Spinal cord (tissue), 10 donors: ENCODE results near the gene TEX44. TPM values are rescaled to one million over a fixed set of nuclear protein-coding genes. Genes with fewer than 3 reads are reported as not detected.
"Not testable (repeated sequence)": the region's sequence is repeated elsewhere in the genome, so short reads cannot be mapped to it uniquely, and the experiment has no call there.

ENCODE experiments used
- DNase-seq, 6 donors: peaks; one replicate each; pipeline versions ENCODE4 v3.0.0 to v3.0.0-alpha.2; 2013 to 2015; ENCODE audit warnings: low spot score in 6 of 6, low read depth in 4 of 6
- H3K27ac ChIP-seq: one replicate; pipeline ENCODE4 v1.5.1; 2013; ENCODE audit warnings: low read depth, low read length, control low read depth
- H3K27me3 ChIP-seq: one replicate; pipeline ENCODE4 v1.6.1; 2013; ENCODE audit warnings: low read length; ENCODE audit not compliant: control insufficient read depth, insufficient read depth
- H3K36me3 ChIP-seq: one replicate; pipeline ENCODE4 v1.6.1; 2013; ENCODE audit warnings: low read length; ENCODE audit not compliant: control insufficient read depth, insufficient read depth
- H3K4me1 ChIP-seq: one replicate; pipeline ENCODE4 v1.6.1; 2013; ENCODE audit warnings: low read length; ENCODE audit not compliant: control insufficient read depth, insufficient read depth
- H3K4me3 ChIP-seq: one replicate; pipeline ENCODE4 v1.5.1; 2013; ENCODE audit warnings: low read depth, low read length, control low read depth
- H3K9me3 ChIP-seq: one replicate; pipeline ENCODE4 v1.6.1; 2013; ENCODE audit warnings: low read length; ENCODE audit not compliant: control insufficient read depth, insufficient read depth
- WGBS: methylation state at CpG from one replicate; pipeline ENCODE4 v1.1.5; 2013; ENCODE audit warnings: missing lambda C conversion rate; ENCODE audit not compliant: insufficient coverage; 5-methylcytosine and 5-hydroxymethylcytosine counted together
- polyA plus RNA-seq, 2 donors: library from polyadenylated mRNA; unstranded; fragments of 120-200 nt; gene quantifications; one replicate each; pipeline ENCODE4 v1.2.1, GENCODE V29; 2013; ENCODE audit not compliant: insufficient read length in 2 of 2
- total RNA-seq, 2 donors: library from RNA; depleted of rRNA in 1 of 2; stranded (reverse); fragments of 120-200 nt in 1 of 2; fragments of >200 nt in 1 of 2; gene quantifications; one replicate each; pipeline versions ENCODE4 v1.2.3 to v1.2.4, GENCODE V29; 2013 to 2014
- donor health status: healthy.

TEX44 gene
- total and polyA plus RNA-seq, 4 donors, result not detected

DNA sequence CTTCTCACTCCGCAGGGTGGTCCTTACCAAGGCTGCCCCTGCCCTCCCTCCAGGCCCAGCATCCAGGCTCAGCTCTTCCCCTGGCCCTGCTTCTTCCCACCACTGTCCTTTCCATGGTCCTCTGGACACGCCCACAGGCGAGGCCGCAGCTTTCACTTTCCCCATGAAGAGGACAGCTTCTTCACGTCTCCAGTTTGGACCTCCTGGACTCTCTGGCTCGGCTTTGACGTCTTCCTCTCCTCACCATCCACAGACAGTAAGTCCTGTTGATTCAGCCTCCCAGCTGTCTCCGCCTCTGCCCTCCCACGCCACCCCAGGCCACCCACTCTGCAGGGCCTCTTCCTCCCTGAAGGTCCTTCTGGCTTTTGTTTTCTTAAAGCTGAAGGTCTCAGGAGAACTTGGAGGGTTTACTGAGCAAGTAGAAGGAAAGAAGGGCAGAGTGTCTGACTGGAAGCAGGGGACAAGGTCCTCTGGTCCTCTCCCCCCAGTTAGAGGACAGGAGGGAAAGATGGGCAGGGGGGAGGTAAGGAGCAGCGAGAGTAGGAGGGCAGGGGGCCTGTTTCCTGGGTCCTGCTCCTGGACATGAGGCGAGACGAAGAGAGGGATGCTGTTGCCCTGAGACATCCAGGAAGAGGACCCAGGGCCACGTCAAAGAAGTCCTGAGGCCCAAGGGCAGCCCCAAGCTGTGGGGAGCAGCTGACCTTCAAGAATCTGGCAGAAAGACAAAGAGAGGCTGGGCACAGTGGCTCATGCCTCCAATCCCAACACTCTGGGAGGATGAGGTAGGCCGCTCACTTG is 37.7 kb upstream of the TEX44 start:
- H3K27me3 ChIP-seq, result no peaks in the 10 kb centered on the region
- peaks cover 18% of the 10 kb centered on the region for H3K4me1 ChIP-seq
- H3K4me3 ChIP-seq, result no peak overlapping the region
- WGBS, result 63% methylated on average over 12 of the region's 14 CpGs
- H3K27ac ChIP-seq, result peak overlapping the region; percentile 40
- no peaks in the 10 kb centered on the region for H3K36me3 ChIP-seq
- peaks cover 8% of the 10 kb centered on the region for H3K9me3 ChIP-seq
- DNase-seq, result peak in 1 of 6 donors; percentile 31

DNA sequence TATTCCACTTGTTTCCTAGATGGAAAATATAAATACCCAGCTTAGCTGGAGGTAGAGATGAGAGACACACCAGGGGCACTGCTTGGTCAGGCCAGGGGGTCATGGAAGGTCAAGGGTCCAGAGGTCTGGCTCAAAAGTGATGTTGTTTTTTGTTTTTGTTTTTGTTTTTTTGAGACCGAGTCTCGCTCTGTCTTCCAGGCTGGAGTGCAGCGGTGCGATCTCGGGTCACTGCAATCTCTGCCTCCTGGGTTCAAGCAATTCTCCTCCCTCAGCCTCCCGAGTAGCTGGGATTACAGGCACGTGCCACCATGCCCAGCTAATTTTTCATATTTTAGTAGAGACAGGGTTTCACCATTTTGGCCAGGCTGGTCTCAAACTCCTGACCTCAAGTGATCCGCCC is 36.2 kb upstream of the TEX44 start:
- not testable (repeated sequence) for H3K36me3 ChIP-seq, H3K27ac ChIP-seq, H3K4me3 ChIP-seq, DNase-seq, H3K9me3 ChIP-seq, H3K27me3 ChIP-seq
- 94% methylated on average over 6 of the region's 8 CpGs for WGBS
- peaks cover 18% of the 10 kb centered on the region for H3K4me1 ChIP-seq

DNA sequence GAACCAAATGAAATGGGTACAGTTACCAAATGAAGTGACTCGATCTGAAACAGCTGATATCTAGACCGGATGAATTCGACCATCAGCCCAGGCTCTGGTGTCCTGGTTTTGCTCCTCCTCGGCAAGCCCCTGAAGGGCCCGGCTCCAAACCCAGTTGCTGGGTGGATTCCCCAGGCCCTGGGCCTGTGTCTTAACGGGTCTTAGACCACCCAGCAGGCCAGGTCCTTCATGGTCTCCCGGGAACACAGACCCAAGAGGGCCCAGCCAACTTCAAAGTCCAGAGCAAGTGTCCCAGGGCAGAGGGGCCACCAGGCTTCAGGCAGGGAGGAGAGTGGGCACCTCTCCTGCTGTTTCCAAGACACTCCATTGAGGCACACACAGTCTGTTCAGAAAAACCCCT is 35.7 kb upstream of the TEX44 start:
- Histone ChIP-seq H3K9me3 (peaks cover 8% of the 10 kb centered on the region), H3K36me3 (no peaks in the 10 kb centered on the region), H3K27ac (no peak overlapping the region), H3K4me3 (no peak overlapping the region), H3K4me1 (peaks cover 18% of the 10 kb centered on the region), H3K27me3 (no peaks in the 10 kb centered on the region)
- WGBS, result 85% methylated on average over 7 of the region's 7 CpGs
- no peak for DNase-seq

DNA sequence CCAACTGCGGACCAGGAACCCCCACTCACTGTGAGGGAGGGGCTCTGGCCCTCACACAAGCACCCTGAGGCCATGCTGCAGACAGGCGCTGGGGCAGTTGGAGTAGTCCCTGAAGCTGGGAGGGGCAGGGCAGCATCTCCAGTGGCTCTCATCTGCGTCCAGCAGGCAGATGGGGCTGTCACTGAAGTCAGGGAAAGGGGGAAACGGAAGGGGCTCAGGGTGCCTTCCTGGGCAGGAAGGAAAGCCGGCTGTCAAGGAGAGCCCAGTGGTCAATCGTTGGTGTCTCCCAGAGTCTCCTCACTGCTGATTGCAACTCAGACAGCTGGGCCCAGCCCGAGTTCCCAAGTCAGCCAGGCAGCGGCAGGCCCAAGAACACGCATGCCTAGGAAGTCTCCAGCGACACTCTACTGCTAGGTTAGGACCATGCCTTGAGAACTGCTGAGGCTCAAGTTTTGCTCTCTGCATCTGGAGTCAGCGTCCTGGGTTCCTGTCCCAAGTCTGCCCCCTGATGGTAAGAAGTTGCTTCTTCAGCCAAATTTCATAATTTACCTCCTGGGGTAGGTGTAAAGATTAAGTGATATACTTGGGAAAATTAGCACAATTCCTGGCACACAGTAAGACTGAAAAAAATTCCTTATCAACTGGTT is 35.0 kb upstream of the TEX44 start:
- peaks cover 18% of the 10 kb centered on the region for H3K4me1 ChIP-seq
- no peaks in the 10 kb centered on the region for H3K36me3 ChIP-seq
- H3K4me3 ChIP-seq, result no peak overlapping the region
- no peaks in the 10 kb centered on the region for H3K27me3 ChIP-seq
- H3K9me3 ChIP-seq, result peaks cover 7% of the 10 kb centered on the region
- no peak overlapping the region for H3K27ac ChIP-seq
- DNase-seq, result peak; percentile 7 to 85 (median 38)
- WGBS, result 42% methylated on average over 9 of the region's 11 CpGs

DNA sequence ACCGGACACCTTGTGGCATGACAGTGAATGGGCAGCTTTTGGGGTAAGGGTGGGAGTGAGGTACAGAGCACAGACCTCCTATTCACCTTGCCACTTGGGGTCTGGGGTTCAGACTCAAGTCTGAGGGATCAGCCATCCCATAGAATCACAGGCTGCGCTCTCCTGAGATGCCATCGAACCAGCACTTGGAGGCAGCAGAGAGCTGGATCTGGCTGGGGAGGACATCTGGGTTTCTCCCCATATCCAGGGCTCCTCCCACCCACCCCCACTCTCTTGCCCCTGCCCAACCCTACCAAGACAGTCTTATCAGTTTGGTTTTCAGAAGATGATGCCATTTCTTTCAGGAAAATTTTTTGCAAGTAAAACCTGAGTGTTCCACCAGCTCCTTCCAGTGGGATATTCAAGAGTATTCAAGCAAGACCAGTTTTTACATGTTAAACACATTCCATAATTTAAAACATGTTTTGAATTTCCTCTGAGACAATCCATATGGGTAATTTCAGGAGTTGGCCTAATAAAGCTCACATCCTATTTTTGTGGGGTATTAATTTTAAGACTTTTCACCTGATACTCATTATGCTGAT is 29.2 kb upstream of the TEX44 start:
- peak in 4 of 6 donors; percentile 12 to 70 (median 38) for DNase-seq
- Histone ChIP-seq H3K9me3 (no peaks in the 10 kb centered on the region), H3K4me1 (no peaks in the 10 kb centered on the region), H3K36me3 (no peaks in the 10 kb centered on the region), H3K4me3 (no peak overlapping the region), H3K27ac (no peak overlapping the region), H3K27me3 (no peaks in the 10 kb centered on the region)
- WGBS, result 11% methylated on average over 3 of the region's 3 CpGs

DNA sequence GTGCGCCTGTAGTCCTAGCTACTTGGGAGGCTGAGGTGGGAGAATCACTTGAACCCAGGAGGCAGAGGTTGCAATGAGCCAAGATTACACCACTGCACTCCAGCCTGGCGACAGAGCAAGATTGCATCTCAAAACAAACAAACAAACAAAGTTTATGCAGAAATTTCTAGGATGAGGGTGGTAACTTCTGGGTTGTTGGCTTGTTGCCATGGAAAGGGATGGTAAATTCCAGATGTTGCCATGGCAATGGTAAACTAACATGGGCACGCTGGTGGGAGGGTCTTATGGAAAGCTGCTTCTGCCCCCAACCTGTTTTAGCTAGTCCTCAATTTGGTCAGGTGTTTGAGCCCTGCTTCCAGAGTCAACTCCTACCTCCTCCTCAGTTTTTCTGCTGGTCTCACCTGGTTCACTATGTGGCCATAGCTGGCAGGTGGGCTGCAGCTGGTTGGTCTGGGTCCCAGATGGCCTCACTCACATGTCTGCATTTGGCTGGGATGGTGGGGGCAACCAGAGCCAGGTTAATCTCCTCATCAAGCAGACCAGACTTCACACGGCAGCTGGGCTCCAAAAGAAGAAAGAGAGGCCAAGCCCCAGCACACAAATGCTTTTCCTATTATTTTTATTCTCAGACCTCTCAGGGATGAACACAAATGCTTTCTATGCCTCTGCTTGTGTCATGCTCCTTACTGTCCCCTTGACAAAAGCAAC is 26.6 kb upstream of the TEX44 start:
- DNase-seq, result no peak
- H3K9me3 ChIP-seq, result no peaks in the 10 kb centered on the region
- no peak overlapping the region for H3K4me3 ChIP-seq
- WGBS, result 56% methylated on average over 2 of the region's 4 CpGs
- H3K36me3 ChIP-seq, result no peaks in the 10 kb centered on the region
- no peaks in the 10 kb centered on the region for H3K4me1 ChIP-seq
- H3K27me3 ChIP-seq, result no peaks in the 10 kb centered on the region
- H3K27ac ChIP-seq, result no peak overlapping the region

DNA sequence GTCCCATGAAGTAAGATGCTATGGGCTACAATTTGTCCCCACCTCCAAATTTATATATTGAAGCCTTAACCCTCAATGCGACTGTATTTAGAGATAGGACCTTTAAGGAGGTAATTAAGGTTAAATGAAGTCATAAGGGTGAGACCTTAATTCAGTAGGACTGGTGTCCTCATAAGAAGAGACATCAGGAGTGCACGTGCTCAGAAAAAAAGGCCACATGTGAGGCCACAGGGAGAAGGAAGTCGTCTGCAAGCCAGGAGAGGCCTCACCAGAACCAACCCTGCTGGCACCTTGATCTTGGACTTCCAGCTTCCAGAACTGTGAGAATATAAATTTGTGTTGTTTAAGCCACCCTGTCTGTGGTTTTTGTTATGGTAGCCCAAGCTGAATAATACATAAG is 25.5 kb upstream of the TEX44 start:
- Histone ChIP-seq H3K9me3 (no peaks in the 10 kb centered on the region), H3K4me3 (no peak overlapping the region), H3K36me3 (no peaks in the 10 kb centered on the region), H3K4me1 (peaks cover 3% of the 10 kb centered on the region), H3K27me3 (no peaks in the 10 kb centered on the region), H3K27ac (no peak overlapping the region)
- WGBS, result 80% methylated on average over 2 of the region's 3 CpGs
- no peak for DNase-seq

DNA sequence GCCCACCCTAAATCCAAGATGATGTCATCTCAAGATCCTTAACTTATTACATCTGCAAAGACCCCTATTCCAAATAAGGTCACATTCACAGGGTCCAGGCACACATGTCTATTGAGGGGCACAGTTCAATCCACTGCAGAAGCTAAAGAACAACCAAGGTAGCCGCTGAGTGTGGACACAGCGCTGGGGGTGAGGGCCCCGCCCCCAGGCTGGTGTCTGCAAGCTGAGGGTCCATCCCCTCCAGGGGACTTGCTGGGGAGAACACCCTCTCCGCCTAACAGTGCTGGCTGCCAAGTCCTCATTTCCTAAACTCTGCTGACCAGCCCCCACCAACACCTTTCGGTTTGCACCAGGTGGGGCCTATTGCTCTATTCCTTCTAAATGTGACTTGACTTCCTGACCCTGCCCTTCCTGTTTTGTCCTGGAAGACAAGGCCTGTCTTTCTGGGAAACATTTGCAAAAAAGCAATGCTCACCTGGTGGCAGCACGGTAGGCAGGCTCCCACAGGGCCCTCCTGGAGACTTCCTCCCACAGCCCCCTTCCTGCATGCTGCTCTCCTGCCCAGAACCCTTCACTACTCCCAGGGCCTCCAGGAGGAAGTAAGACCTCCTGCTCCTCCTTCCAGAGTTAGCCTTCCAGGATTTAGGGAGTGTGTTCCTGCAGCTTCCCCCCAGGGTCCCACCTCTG is 24.4 kb upstream of the TEX44 start:
- Histone ChIP-seq H3K27ac (no peak overlapping the region), H3K9me3 (no peaks in the 10 kb centered on the region), H3K36me3 (no peaks in the 10 kb centered on the region), H3K4me1 (peaks cover 5% of the 10 kb centered on the region), H3K27me3 (no peaks in the 10 kb centered on the region), H3K4me3 (no peak overlapping the region)
- no peak for DNase-seq
- WGBS, result 77% methylated on average over 6 of the region's 6 CpGs

DNA sequence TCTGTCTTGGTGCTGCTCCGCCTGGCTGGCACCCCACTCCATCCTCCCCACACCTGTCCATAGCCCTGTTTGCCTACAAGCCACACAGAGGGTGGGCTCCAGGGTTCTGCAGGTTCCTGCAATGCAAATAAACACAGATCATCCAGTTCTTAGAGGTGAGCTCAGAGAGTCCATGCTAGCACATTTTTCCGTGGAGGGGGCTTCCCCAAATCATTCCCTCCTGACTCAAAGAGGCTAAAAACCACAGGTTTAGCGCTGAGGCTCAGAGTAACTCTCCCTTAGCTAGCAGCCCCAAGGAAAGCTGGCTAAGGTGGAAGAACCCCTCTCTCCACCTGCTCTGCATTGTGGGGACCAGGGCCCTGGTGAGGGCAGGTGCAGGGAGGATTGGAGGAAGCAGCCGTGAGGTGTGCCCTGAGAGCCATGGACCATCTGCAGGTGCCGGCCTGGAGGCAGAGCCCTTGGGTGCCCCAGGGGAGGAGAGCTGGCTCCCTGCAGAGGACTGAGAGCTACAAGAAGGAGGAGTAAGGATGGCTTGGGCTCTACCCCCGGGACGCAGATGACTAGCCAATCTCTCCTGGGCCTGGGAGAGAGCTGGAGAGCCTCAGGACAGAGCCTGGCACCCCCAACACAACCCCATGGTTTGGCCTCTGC is 23.8 kb upstream of the TEX44 start:
- Histone ChIP-seq H3K9me3 (no peaks in the 10 kb centered on the region), H3K27ac (no peak overlapping the region), H3K4me1 (peaks cover 10% of the 10 kb centered on the region), H3K36me3 (no peaks in the 10 kb centered on the region), H3K4me3 (no peak overlapping the region), H3K27me3 (no peaks in the 10 kb centered on the region)
- 83% methylated on average over 4 of the region's 7 CpGs for WGBS
- no peak for DNase-seq
